Measurements from ENCODE around the gene NFILZ.

The NFILZ gene, protein sequence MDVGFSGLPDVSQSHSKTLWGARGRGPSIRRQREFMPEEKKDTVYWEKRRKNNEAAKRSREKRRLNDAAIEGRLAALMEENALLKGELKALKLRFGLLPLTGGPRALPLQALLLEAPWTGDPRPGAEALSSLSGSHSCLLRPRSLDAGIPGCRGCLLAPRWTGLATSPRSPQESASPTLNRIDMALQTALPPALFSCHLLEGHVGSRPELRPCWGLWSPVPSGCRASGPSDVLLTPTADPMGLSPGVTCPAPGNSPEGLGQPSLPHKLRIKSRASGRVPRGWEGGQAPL

GRCh38 chr19:8629996-8630683, at the start of gene NFILZ:
Gene NFILZ, plus strand, starts transcription at chr19:8630633. Its CDS starts 46,133 bp downstream, at chr19:8676766.
- DNase-seq = no peak

- peak; percentile 66 for DNase-seq
These were observed 49.6 kb upstream of the NFILZ start for GRCh38 chr19:8580710-8581281.

GRCh38 chr19:8584965-8585893, 45.2 kb upstream of the NFILZ start:
- no peak for DNase-seq

- DNase-seq = no peak
These were observed 44.3 kb upstream of the NFILZ start for GRCh38 chr19:8585894-8586750.

- no peak for DNase-seq
These were observed 41.2 kb upstream of the NFILZ start for GRCh38 chr19:8589177-8589714.

- DNase-seq = no peak
These were observed 38.0 kb upstream of the NFILZ start for GRCh38 chr19:8592231-8593009.

DNA sequence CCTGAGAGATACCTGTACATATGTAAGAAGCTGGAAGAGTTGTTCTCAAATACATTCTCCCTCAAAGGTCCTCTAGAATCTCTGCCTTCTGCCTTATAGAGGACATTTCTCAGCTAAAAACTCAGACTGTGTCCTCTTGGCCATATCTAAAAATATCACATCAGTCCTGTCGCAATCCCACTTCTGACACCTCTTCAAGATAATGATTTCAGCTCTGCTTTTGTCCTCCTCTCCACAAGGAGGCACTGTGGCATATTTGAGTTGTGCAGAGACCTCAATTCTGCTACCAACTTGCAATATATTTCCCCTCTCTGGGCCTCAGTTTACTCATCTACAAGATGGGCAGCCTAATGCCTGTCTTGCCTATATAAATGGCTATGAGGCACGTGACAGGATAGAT, 36.5 kb upstream of the NFILZ start:
- DNase-seq = no peak

GRCh38 chr19:8595651-8596050, 34.8 kb upstream of the NFILZ start:
- DNase-seq = no peak

- no peak for DNase-seq
These were observed 34.3 kb upstream of the NFILZ start for GRCh38 chr19:8596168-8596567.

- DNase-seq = no peak
These were observed 30.4 kb upstream of the NFILZ start for GRCh38 chr19:8600064-8600463.

DNA sequence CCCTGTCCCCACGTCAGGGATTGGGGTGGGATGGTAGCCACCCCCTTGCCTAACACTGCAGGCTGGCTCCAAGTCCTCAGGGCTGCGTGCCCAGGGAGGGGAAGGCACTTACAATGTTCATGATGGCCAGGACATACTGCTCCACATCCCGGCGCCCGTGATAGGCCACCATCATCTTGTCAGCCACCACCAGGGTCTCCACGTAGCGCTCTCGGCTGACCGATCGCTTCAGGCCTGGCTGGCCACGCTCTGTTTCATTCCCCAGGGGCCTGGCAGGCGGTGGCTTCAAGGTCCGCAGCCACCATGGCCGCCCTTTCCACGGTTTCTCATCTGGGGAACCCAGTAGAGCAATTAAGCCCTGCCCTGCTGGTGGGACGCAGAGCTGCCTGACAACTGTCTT, 29.6 kb upstream of the NFILZ start:
- no peak for DNase-seq

DNA sequence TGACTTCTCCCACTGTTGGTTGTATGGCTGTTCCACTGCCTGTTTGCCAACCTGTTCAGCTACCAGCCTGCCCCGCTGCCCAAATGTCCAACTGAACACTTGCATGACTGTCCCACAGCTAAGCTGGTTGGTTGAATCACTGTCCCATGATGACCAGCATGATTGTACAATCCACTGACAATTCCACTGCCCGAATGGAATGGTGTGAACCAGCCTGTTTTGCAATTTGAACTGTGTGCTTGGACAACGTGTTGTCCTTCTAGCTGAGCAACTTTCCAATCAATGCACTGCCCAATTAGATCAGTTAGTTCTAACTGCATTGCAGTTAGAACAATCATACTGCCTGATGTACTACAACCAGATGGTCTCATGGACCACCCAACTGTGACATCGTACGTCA, 28.6 kb upstream of the NFILZ start:
- no peak for DNase-seq

DNA sequence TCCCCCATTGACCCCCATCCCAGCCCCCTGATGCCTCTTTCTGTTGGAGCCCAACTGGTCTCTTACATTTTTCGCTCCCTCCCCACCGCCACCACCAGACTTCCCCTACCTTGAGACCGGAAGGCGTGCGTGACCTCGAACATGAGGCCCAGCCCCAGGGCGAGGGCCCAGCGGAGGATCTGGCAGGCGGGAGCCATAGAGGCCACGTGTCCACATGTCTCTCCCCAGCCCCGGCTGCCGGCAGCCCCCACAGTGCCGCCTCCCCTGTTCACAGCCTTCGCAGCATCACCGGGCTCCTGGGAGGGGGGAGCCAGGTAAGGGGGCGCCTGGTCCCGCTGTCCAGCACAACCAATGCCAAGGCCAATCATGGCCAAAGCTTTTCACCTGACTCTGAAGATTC, 24.9 kb upstream of the NFILZ start:
- DNase-seq = no peak

- DNase-seq = no peak
These were observed 23.0 kb upstream of the NFILZ start for GRCh38 chr19:8607386-8607785.

DNA sequence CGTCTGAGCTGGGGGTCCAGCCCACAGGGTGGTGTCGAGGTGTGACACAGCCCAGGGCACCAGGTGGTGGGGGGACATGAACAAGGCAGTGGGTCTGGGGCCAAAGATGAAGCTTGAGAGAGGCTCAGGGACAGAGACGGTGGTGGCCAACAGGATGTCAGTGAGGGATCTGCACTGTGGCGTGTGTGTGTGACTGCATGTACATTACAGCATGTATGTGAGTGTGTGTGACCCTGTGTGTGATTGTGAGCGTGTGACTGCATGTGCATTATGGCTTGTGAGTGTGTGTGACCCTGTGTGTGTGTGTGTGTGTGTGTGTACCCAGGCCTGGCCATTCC, 21.5 kb upstream of the NFILZ start:
- no peak for DNase-seq

DNA sequence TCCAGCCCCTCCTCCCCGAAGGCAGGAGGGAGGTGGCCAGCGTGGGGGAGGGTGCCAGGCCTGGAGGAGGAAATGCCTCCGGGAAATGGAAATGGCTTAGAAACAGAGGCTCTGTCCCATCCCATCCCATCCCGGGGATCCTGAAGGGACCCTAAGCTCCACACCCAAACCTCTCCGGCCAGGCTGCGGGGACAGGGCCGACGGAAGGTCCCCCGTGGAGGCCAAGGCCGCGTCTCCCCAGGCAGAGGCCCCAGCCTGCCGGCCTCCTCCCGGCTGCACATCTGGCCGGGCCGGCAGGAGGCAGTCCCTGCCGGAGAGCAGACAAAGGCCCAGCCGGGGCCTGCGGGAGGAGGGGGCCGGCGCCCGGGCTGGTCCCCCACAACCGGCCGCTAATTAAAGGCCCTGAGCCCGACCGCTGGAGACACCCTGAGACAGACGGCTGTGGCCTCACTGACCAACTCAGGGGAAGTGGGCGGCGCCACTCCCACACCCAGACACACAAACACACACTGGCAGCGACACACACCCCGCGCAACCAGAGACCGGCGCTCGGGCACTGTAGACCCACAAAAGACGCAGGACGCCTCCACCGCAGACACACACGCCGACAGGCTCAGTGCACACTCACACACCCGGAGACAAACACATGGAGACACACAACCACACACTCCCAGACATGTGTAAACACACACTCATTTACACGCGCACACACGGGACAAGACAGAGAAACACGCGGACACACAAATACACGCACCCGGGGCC, 21.0 kb upstream of the NFILZ start:
- DNase-seq = no peak

DNA sequence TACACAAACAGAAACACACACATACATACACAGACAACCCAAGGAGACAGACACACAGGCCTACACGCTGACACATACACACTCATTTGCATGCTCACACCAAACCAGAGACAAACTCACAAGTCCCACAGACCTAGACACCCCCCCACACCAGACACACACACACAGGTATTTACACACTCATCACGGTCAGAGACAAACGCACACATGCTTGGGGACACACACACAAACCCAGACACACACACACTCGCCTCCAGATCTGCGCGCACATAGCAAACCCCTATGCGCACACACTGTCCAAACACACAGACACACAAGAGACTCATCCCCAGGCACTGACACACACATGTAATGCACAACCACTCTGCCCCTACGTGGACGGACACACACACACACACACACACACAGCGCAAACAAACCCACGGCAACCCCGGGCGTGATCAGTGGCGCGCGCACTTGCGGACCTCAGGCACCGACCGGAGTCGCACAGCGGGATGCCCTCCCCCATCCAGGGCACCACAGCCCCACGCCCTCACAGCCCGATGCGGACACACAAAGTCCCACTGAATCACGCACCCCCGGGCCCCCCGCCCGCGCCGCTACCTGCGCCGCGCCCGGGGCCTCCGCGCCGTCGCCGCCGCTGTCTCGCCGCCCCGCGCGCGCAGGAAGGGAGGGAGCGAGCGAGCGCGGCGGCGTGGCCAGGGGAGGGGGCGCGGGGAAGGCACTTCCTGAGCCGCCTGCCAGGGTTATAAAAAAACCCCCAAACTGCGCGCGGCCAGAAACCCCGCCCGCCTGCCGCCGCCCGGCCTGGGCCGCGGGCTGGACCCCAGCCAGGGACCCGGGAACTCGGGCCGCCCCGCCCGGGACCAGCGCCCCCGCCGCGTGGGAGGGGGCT, 20.1 kb upstream of the NFILZ start, which contains the start of gene ADAMTS10:
Gene ADAMTS10, minus strand, starts transcription at position 675 of the 895 bp plus-strand sequence. CDS start 5,005 bp downstream, outside the sequence.
- no peak for DNase-seq

DNA sequence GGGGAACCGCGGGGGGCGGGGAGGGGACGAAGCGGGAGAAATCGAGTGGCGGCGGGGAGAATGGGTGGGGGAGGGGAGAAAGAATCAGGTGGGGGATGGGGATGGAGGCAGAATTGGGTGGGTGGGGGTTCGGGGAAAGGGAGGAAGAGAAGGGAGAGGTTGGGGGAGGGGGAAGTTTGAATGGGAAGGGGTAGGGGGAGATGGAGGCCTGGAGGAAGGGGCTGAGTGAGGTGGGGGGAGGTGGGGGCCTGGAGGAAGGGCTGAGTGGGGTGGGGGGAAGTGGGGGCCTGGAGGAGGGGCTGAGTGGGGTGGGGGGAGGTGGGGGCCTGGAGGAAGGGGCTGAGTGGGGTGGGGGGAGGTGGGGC, 19.5 kb upstream of the NFILZ start:
- DNase-seq = no peak

DNA sequence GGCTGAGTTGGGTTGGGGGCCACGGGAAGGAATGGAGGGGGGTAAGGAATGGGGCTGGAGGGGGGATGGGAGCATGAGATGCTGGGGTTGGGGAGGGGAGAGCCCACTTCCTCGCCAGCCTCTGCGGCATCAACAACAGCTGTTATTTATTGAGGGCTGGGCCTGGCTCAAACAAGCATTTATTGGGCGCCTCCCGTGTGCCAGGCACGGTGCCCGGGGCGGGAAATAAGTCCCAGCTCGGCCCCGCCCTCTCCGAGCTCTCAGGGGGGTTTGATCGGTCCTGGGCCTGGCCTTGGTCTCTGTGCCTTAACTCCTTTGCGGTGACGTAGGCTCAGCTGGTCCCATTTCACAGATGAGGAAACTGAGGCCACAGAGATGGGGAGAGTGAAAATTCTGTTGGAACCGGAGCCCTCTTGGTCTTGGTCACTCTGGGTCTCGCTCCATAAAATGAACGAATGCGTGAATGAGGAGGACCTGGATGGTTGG, 19.0 kb upstream of the NFILZ start:
- no peak for DNase-seq

Data from NCI-H1092 treated with DMSO at 0.1 percent for 48 hours (cell line).